ENCODE results near the gene SLC25A4.

Gene SLC25A4

DNA sequence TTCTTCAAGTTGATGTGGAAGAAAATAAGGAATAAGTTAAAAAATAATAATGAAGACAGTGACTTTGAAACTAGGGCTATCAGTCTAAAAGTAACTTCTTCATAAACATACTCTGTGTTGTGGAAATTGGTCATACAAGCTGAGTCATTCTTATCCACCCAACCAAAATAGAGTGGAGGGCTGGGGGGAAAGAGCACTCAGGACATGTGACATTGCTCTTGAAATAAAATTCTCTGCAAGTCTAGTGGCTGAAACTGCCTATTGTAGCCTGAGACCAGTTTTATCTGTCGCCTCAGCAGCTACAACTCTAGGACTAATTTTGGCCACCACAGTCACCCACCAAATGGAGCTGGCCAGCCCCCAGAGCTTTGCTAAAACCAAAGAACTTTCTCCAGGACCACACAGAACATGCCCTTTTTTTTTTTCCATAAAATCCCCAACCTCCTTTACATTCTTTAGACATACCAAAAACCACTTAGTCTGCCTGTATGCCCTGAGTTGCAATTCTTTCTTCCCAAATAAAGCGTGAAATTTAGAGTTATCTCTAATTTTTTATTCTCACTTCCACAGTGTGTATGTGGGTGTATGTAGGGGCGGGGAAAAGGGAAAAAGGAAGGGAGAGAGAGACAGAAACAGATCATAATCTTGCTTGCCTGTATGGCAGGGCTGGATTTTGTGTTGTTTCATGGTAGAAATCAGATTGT is 23.0 kb upstream of the SLC25A4 start:
- in situ Hi-C loops (cut with MboI; ENCODE audit: low sequenced_read_pairs), result no loop called here

DNA sequence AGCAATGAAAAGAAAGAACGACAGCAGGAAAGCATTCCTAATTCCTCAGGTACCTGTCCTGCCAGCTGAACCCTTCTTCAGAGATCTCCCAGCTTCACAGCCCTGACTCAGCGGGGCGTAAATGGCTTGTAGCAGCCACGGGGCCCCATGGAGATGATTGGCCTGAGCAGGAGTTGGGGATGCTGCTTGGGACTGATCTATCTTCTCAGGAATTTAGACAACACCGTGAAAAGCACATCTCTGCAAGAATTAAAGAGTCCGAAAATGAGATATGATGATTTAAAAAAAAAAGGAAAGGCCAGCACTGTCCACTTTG is 22.5 kb upstream of the SLC25A4 start:
- in situ Hi-C loops (cut with MboI; ENCODE audit: low sequenced_read_pairs), result no loop called here

DNA sequence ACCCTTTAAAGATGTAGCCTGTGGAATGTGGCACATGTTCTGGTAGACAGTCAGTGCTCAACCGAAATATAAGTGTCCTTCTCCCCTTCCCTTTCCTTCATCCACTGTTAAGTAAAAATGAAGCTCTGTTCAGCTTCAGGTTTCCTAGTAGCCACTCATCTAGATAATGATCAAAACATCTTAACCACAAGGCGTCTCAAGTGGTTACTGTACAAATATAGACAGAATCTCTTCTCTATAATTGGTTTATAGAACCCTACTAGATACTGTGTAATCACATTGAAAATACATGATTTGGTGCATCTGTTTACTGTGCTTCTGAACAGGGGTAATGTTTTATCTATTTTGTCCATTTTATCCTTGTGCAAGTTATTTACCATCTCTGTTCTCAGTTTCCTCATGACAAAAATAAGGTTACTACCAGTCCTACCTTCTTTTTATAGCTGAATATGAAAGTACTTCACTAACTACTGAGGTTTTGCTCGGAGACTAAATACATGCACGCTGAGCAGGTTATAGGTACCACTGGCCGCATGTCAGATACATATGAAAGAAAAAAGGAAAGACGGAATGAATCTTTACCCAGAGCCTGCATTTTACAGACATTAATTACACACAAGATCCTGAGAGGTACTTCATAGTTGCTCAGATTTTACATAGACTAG is 20.3 kb upstream of the SLC25A4 start:
- in situ Hi-C loops (cut with MboI; ENCODE audit: low sequenced_read_pairs), result no loop called here

DNA sequence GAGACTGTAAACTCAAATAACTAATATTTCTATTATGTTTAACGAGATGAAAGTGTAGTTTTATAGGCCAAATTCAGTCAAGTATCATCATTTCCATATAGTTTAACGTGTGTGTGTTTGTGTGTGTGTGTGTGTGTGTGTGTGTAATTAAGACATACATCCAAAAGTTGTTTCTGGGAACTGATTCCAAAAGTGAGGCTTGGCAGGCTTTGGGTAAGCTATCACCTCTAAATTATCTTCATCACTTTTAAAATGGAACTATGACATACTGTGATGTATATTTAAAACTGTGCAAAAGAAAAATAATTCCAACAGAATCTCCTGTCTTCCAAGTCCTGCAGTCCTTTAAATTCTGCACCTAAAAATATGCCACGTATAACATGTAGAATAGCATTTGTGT is 19.1 kb upstream of the SLC25A4 start:
- in situ Hi-C loops (cut with MboI; ENCODE audit: low sequenced_read_pairs), result no loop called here

DNA sequence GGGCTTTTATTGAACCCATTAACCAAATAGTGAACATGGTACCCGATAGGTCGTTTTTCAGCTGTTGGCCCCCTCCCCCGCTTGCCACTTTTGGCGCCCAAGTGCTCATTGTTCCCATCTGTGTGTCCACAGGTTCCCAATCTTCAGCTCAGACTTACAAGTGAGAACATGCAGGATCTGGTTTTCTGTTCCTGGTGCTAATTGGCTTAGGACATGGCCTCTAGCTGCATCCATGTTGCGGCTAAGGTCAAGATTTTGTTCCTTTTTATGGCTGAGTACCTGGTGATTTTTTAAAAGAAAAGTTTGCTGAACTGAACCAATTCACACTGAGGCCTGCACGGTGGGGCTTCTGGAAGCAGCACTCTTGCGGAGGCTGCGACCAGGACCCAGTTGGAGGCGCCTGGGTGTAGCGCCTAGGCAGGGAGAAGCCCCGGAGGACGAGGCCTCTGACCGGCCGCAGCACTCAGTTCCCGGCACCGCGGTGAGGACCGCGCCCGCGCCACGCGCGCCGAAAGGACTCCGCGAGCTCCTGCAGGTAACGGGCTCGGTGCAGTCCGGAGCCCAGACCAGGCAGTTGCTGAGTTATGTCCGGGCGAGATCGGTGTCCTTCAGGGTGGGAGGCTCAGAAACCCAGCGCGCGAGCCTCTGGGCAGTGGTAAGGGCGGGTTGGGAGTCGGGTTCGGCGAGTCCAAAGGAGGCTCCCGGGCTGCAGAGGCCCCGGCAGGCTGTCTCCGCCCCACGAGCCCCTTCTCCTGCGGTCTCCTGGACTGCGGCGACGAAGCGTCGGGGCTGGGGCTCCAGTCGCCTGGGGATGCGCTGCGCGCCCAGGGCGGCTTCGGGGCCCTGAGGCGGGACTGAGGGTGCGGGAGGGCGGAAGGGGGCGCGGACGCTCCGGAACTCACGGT is 15.8 kb upstream of the SLC25A4 start:
- in situ Hi-C loops (cut with MboI; ENCODE audit: low sequenced_read_pairs), result no loop called here

DNA sequence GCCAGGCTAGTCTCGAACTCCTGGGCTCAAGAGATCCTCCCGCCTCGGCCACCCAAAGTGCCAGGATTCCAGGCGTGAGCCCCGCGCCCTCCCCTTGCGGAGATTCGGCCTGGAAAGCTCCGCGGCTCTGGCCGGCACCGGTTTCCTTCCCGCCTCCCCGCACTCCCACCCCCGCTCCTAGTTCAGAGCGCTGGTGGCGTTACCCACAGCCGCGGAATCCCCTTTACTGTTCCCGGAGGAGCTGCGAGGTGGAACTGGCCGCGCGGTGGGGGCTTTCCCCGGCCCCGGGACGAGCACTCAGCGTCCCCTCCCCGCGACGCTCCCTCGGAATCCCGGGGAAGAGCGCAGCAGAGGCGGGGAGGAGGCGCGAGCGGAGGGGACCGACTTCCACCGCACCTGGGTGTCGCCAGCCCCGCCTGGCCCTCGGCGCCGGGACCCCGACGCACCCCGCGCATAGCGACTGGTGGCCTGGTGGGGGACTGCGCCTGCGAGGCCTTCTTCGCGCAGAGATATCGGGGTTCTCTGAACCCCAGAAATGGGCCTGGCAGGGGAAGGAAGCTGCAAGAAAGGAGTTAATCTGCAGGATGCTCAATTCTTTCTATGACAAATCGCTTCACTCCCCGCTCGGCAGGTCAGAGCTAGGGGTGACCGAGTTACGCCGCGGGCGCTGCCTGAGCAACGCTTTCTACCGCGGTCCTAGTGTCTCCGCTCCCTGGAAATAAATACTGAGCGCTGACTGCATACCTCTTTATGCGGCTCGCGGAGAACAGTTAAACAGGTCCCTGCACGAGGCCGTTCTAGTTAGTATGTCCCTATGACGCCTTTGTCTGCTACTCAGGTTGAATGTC is 14.6 kb upstream of the SLC25A4 start:
- in situ Hi-C loops (cut with MboI; ENCODE audit: low sequenced_read_pairs), result no loop called here

DNA sequence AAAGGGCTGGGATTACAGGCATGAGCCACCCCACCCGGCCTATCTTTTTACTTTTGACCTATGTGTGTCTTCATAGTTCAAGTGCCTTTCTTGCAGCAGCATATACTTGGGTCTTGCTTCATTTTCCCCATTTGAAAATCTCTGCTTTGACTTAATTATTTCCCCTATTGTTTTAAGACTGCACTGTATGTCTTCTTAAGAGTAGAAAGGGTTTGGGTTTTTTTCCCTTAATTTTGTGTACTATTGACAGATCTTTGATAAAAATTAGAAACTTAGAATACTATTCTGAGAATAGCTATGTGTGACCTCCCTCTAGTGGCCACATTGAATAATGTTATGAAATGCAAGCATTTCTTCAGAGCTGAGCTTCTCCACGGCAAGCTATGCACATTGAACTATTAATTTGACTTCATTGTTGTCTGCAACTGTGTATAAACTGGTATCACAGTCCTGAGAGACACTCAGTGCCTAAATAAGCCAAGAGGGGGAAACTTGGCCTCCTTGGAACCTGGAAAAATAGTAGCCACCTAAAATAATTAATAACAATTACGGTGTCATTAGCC is 8.7 kb upstream of the SLC25A4 start:
- in situ Hi-C loops (cut with MboI; ENCODE audit: low sequenced_read_pairs), result no loop called here

DNA sequence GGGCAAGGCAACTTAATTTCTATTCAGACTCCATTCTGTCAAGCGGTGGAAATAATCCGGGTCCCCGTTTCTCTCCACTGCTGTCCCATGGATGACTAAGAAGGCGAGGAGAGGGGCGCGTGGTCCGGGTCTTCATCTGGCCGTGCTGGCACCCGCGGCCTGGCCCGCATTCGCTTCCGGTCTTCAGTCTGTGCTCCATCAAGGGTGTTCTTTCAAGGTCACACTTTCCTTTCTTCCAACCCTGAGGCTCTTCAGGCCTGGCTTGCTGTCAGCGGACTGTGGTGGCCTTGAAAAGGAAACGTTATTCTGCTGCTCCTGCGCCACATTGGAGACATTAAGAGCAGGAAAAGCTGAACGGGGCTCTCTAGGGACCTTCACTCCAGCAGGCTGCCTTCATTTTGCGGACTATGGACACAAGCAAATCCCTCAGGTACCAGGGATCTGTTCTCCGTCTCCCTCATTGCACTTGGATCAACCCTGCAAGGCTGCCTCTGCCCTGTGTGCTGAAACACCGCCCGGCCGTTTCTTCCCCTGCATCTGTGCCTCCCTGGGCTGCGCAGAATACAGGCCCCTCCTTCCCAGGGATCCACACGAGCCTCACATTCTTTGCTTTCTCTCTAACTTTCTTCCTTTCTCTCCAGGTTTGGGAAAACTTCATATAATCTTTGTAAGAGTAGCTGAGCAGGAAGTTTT is 5.7 kb upstream of the SLC25A4 start:
- in situ Hi-C loops (cut with MboI; ENCODE audit: low sequenced_read_pairs), result no loop called here

DNA sequence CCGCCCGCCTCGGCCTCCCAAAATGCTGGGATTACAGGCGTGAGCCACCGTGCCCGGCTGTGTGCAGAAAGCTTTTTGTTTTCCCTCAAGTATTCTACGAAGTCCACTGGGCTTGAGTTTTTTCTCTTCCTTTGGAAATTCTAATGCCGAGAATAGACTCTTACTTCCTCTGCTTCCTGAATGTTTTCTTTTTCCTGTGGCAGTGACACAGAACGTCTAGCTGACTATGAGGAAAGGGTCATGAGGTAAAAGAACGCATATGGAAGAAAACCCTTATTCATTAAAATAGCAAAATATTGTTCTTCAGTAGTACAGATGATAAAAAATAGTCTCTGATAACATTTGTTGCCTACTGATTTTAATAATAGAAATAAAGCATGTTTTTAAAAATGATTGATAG is 4.9 kb upstream of the SLC25A4 start:
- in situ Hi-C loops (cut with MboI; ENCODE audit: low sequenced_read_pairs), result no loop called here

DNA sequence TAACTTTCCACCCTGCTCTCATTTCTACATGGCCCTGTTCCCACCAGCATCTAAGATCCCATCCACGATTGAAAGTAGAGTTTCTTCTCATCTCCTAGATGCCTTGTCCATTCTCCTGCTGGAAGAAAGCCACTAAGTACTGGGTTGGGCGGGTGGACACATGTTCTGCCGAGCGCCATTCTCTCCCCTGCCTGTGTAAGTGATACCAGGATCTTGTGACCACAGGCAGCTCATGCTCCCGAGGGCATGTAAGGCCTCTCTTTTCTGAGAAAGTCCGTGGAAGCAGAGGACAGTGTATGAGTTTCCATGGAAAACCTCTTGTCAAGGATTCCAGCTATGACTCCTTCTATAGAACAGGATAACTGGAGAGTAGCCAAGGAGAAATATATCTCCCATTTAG is 3.3 kb upstream of the SLC25A4 start:
- in situ Hi-C loops (cut with MboI; ENCODE audit: low sequenced_read_pairs), result no loop called here

DNA sequence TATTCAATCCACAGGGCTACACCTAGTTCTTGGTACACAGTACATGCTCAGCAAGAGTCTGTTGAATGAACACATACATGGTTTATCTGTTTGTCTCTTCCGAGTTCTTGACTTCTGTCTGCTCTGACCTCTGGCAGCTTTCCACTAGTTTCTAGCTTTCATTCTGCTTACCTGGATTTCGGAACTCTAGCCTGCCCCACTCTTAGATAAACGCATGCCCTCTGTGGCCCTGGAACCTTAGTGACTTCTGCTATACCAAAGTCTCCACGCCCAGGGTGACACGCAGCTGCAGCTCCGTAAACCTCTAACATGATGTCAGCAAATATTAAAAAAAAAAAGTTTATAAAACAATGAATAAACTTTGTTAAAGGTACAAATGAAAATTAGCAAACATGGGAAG is 1.3 kb upstream of the SLC25A4 start:
- in situ Hi-C loops (cut with MboI; ENCODE audit: low sequenced_read_pairs), result no loop called here

DNA sequence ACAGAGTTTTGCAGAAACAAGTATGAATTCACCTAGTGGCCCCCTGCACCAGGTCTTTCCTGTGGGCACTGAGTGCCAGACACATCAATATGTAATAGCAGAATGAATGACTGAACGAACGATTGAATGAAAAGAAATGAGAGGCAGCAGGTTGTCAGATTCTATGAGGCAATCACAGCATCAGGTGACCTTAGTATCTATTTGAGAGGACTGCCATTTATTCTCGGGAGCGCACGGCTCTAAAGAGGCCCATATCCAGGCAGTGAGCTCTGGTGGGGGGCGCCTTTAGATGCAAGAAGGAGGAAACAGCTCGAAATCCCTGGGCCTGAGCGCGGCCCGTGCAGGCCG is 528 bp upstream of the SLC25A4 start:
- in situ Hi-C loops (cut with MboI; ENCODE audit: low sequenced_read_pairs), result no loop called here

DNA sequence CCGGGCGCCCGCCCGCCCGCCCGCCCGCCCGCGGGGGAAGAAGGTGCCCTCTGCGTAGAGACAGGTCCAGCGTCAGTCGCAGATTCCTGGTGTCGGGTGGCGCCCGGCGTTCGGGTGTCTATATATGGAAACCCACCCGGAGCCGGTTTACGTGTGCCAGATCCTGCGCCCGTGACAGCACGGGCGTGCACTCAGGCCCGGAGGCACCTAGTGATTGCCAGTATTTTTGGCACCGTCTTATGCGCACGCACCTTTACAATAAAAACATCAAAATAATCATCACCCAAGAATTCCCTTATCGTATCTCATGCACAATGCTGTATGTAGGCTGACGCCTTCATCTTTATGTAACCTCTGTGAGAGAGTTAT is 519 bp downstream of the SLC25A4 start:
- in situ Hi-C loops (cut with MboI; ENCODE audit: low sequenced_read_pairs), result no loop called here

DNA sequence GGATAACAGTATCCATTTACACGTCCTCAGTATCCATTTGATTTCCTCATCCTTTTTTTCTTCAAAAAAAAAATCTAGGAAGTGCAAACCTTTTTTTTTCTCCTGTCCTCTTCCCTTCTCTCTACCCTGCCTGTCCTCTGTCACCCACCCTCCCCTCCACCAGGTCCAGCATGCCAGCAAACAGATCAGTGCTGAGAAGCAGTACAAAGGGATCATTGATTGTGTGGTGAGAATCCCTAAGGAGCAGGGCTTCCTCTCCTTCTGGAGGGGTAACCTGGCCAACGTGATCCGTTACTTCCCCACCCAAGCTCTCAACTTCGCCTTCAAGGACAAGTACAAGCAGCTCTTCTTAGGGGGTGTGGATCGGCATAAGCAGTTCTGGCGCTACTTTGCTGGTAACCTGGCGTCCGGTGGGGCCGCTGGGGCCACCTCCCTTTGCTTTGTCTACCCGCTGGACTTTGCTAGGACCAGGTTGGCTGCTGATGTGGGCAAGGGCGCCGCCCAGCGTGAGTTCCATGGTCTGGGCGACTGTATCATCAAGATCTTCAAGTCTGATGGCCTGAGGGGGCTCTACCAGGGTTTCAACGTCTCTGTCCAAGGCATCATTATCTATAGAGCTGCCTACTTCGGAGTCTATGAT is 1.7 kb downstream of the SLC25A4 start:
- in situ Hi-C loops (cut with MboI; ENCODE audit: low sequenced_read_pairs), result no loop called here

DNA sequence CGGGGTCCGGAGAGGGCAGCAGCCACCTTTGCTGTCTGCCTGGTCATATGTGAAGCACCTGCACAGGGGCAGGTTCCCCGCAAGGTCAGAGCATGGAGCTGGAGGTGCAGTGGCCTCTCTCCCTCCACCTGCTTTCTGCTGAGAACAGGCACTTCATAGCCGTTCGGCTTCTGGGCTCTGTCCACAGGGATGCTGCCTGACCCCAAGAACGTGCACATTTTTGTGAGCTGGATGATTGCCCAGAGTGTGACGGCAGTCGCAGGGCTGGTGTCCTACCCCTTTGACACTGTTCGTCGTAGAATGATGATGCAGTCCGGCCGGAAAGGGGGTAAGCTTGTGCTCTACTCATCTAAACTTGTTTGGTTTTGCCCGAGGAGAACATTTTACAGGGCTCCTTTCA is 2.5 kb downstream of the SLC25A4 start:
- in situ Hi-C loops (cut with MboI; ENCODE audit: low sequenced_read_pairs), result no loop called here

DNA sequence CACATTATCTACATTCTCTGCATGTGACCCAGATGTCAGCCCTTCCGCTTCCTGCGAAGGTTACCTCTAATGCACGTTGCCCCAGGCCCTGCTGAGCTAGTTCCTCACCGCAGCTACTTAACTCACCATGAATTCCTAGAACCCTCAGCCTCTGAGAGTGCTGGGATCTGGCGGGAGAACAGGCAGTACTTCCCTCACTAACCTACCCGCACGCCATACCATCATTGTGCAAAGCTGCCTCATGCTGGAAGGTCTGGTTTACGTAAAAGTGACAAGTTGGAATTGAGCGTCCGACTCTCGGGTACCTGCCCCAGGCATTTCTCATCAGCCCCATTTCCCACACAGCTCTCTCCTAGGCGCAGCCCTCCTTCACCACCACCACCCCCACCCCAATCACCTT is 6.3 kb downstream of the SLC25A4 start:
- in situ Hi-C loops (cut with MboI; ENCODE audit: low sequenced_read_pairs), result no loop called here

DNA sequence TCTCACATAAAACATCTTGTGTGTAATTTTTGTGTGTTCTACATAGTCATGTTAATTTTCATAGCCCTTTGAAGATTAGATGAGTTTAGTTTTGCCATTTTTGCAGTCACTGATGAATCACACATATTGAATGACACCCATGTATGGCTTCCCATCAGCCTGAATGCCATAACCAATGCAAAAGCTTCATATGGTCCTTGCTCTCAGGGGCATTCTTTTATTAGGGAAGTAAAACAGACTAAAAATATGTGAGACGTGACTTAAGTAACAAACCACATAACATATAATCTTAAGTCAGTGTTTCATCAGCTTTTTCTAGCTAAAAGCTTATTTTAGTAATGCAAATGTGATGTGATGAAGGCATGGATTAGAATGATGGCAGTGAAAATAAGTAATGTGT is 8.2 kb downstream of the SLC25A4 start:
- in situ Hi-C loops (cut with MboI; ENCODE audit: low sequenced_read_pairs), result no loop called here

DNA sequence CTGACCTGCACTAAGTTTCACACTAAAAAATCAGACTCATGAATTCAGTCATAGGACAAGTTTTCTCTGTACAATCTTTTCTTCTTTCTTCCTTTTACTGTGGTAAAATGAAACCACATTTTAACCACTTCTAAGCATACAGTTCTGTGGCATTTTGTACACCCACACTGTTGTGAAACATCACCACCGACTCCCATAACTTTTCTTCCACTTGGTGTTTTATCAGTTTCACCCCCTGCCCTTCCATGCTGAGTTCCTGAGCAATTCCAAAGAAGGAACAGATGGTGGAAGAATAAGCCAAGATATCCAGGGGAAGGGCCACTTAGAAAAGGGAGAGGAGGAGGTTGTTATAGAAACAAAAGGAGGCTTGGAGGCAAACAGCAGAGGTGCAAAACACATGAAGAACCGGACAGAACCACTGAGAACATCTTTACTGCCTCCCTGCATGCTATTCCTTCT is 22.6 kb downstream of the SLC25A4 start:
- in situ Hi-C loops (cut with MboI; ENCODE audit: low sequenced_read_pairs), result no loop called here

DNA sequence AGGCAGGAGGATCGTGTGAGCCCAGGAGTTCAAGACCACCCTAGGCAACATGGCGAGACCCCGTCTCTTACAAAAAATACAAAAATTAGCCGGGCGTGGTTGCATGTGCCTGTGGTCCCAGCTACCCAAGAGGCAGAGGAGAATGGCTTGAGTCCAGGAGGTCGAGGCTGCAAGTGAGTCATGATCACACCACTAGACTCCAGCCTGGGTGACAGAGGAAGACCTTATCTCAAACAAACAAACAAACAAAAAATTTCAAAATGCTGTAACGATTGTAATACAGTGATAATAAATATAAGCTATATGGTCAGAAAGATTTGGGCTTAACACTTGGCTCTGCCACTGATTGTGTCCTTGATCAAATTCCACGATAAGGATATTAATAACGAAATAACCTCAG is 24.2 kb downstream of the SLC25A4 start:
- in situ Hi-C loops (cut with MboI; ENCODE audit: low sequenced_read_pairs), result no loop called here

Measured in HL-60/S4 treated with retinoic acid at 250 ng/mL for 4 days and 3 days (cell line).